K562 (cell line): ENCODE data around the gene CDC27. TPM values are rescaled to one million over a fixed set of nuclear protein-coding genes. Genes with fewer than 3 reads are reported as not detected.
A peak's percentile ranks its signal among the peaks of the same experiment; 100 is the strongest.

Source experiments
- ATF2 ChIP-seq: sonication (generic); formaldehyde crosslinking; IDR thresholded peaks from 2 replicates; pipeline ENCODE4 v1.8.1; 2022; ENCODE audit warnings: missing genetic modification reagents
- ATF3 ChIP-seq, 2 experiments: fragments of 450-650 bp in 1 of 2; sonication (generic) in 1 of 2; formaldehyde crosslinking in 1 of 2; IDR thresholded peaks in 1 of 2; conservative IDR thresholded peaks in 1 of 2; 2 replicates each; pipeline versions ENCODE4 v1.6.1 to v1.8.1; 2016 to 2023; ENCODE audit warnings: mild to moderate bottlenecking in 2 of 2, moderate library complexity in 2 of 2, inconsistent platforms in 1 of 2, missing genetic modification reagents in 1 of 2
- CBX8 ChIP-seq: fragments of 200-600 bp; sonication (generic); IDR thresholded peaks from 2 replicates; pipeline ENCODE4 v1.6.1; 2012; ENCODE audit warnings: borderline replicate concordance, mixed run types, low read depth, mild to moderate bottlenecking, moderate library complexity, mixed read lengths, low read length, control low read depth, inconsistent platforms; ENCODE audit not compliant: poor library complexity, severe bottlenecking; ENCODE audit errors: extremely low read depth
- CTBP1 ChIP-seq: fragments of 450-650 bp; IDR thresholded peaks from 2 replicates; pipeline ENCODE4 v1.6.1; 2016; ENCODE audit warnings: borderline replicate concordance
- EGR1 ChIP-seq: fragments of 450-650 bp; conservative IDR thresholded peaks from 2 replicates; pipeline ENCODE4 v1.6.1; 2017; ENCODE audit warnings: mild to moderate bottlenecking
- ERF ChIP-seq: fragments of 450-650 bp; formaldehyde crosslinking; IDR thresholded peaks from 2 replicates; pipeline ENCODE4 v1.4.0; 2020; ENCODE audit warnings: mild to moderate bottlenecking, mixed read lengths
- ETV1 ChIP-seq: fragments of 450-650 bp; conservative IDR thresholded peaks from 2 replicates; pipeline ENCODE4 v1.6.1; 2016; ENCODE audit warnings: missing genetic modification characterization, control low read depth, low read depth, missing compliant biosample characterization
- ETV5 ChIP-seq: sonication (generic); formaldehyde crosslinking; IDR thresholded peaks from 2 replicates; pipeline ENCODE4 v1.4.0; 2020; ENCODE audit warnings: low read depth, mild to moderate bottlenecking, missing genetic modification reagents
- NUFIP1 ChIP-seq: fragments of 450-650 bp; IDR thresholded peaks from 2 replicates; pipeline ENCODE4 v1.6.1; 2018; ENCODE audit not compliant: partially characterized antibody
- POLR2AphosphoS2 ChIP-seq: IDR thresholded peaks from 2 replicates; pipeline ENCODE4 v1.6.1; 2012; ENCODE audit warnings: low read length, improper control_type of control experiment
- POU5F1 ChIP-seq: fragments of 150-350 bp; IDR thresholded peaks from 2 replicates; pipeline ENCODE4 v1.6.1; 2014; ENCODE audit warnings: borderline replicate concordance, low read length, low read depth, mild to moderate bottlenecking; ENCODE audit not compliant: partially characterized antibody
- RBM25 ChIP-seq: fragments of 200-400 bp; formaldehyde crosslinking; IDR thresholded peaks from 2 replicates; pipeline ENCODE4 v1.6.1; 2018; ENCODE audit warnings: low read length, low read depth, moderate library complexity; ENCODE audit not compliant: severe bottlenecking
- SIRT6 ChIP-seq: IDR thresholded peaks from one replicate; pipeline ENCODE4 v1.6.1; 2012; ENCODE audit warnings: low read depth, mild to moderate bottlenecking, control low read depth, inconsistent platforms, low read length, moderate library complexity
- SRSF7 ChIP-seq: fragments of 200-400 bp; formaldehyde crosslinking; optimal IDR thresholded peaks from 2 replicates; pipeline ENCODE3; 2017; ENCODE audit warnings: mild to moderate bottlenecking, low read depth, low read length
- STAT5B ChIP-seq: fragments of 250-450 bp; sonication (Bioruptor Pico); IDR thresholded peaks from 2 replicates; pipeline ENCODE4 v1.8.0; 2021; ENCODE audit warnings: mild to moderate bottlenecking, inconsistent platforms
- ZC3H8 ChIP-seq: fragments of 450-650 bp; IDR thresholded peaks from 2 replicates; pipeline ENCODE4 v1.6.1; 2017
- ZNF282 ChIP-seq: sonication (generic); formaldehyde crosslinking; IDR thresholded peaks from 2 replicates; pipeline ENCODE4 v1.8.1; 2023; ENCODE audit warnings: missing genetic modification reagents
- polyA plus RNA-seq, 8 experiments: library from polyadenylated mRNA; depleted of rRNA in 4 of 8; stranded (reverse) in 5 of 8; unstranded in 3 of 8; fragments of >200 nt; fragmentation: Nextera tagmentation in 2 of 8; fragmentation: Illumina TruSeq in 1 of 8; extraction: Ambion mirVana in 2 of 8; extraction: Trizol in 1 of 8; gene quantifications; 2 replicates each; pipeline versions ENCODE4 v1.2.1 to v1.2.3, GENCODE V29; 2011 to 2014; ENCODE audit warnings: inconsistent platforms in 1 of 8, missing spikeins in 1 of 8
- total RNA-seq, 7 experiments: library from RNA; depleted of rRNA in 6 of 7; stranded (reverse); fragments of >200 nt in 6 of 7; fragmentation: Illumina TruSeq in 2 of 7; extraction: Trizol in 2 of 7; gene quantifications; 2 replicates each; pipeline versions ENCODE4 v1.2.1 to v1.2.3, GENCODE V29; 2011 to 2021; ENCODE audit warnings: low replicate concordance in 1 of 7
- TF ChIP-seq, protein P1 (sequence below): fragments of 450-650 bp; formaldehyde crosslinking; IDR thresholded peaks from 2 replicates; pipeline ENCODE4 v1.4.0; 2022; ENCODE audit warnings: mild to moderate bottlenecking, moderate library complexity
- TF ChIP-seq, protein P2 (sequence below), 2 experiments: fragments of 450-650 bp in 1 of 2; sonication (generic) in 1 of 2; formaldehyde crosslinking; conservative IDR thresholded peaks; 2 replicates each; pipeline versions ENCODE4 v1.4.0 to v1.8.1; 2020 to 2022; ENCODE audit warnings: mild to moderate bottlenecking in 1 of 2, missing genetic modification reagents in 1 of 2
- TF ChIP-seq, protein P3 (sequence below): fragments of 200-800 bp; sonication (Bioruptor generic); IDR thresholded peaks from 2 replicates; pipeline ENCODE4 v1.6.1; 2017; ENCODE audit warnings: missing genetic modification characterization, missing compliant biosample characterization
- TF ChIP-seq, protein P4 (sequence below): sonication (generic); formaldehyde crosslinking; IDR thresholded peaks from 2 replicates; pipeline ENCODE4 v1.9.0; 2022; ENCODE audit warnings: mild to moderate bottlenecking, missing genetic modification reagents

CDC27 gene
- total and polyA plus RNA-seq, 9 of the 15 experiments (the other 6 are each of a cell fraction or from before 2014, with no cell fraction given), result 28.6 to 155 (median 94.1) TPM

DNA sequence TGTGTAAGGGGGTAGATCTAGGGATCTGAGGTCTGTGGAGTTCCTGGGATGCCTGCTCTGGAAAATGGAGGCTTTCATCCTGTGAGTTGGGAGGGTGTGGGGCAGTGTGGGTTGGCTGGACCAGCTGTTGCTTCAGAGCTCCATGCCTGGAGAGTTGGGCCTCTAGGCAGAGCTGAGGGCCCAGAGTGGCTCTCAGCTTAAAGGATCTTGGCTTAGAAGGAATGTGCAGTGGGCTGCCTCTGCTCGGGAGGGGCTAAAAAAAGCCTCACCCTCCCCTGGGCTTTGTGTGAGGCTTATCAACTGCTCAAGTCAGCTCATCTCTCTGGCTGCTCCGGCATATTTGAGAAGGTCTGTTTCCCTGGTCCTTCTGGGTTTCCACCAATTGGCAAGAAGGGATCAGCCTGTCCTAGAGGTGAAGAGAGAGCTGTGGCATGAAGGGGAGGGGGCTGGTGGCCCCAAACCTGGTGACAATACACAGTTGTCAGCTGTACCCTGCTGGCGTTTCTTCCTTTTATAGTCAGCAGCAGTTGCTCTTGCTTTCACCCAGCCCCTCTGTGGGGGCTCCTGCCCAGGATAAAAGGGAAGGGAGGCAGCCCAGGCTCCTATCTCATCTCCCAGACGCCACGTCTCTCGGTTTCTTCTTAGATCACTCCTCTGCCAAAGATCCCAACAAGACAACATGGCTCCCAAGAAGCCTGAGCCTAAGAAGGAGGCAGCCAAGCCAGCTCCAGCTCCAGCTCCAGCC is 19.8 kb upstream of the CDC27 start, which contains the start of gene MYL4 (continued):
- TF ChIP-seq ATF2 (no peak), RBM25 (no peak), SIRT6 (no peak), POU5F1 (no peak), STAT5B (no peak), ZC3H8 (no peak), CBX8 (no peak), ZNF282 (CRISPR knock-in tag) (no peak), ATF3 (IDR thresholded peaks at IDR 0.05) (no peak), ATF3 (CRISPR knock-in tag; conservative IDR thresholded peaks at IDR 0.05) (no peak), SRSF7 (no peak), ETV1 (tag) (no peak), POLR2AphosphoS2 (no peak), EGR1 (no peak), NUFIP1 (no peak), ETV5 (CRISPR knock-in tag) (no peak), ERF (CRISPR knock-in tag) (no peak), CTBP1 (peak; percentile 55; the same call in 1 of the 2 replicates)
- TF ChIP-seq, protein P1, sequence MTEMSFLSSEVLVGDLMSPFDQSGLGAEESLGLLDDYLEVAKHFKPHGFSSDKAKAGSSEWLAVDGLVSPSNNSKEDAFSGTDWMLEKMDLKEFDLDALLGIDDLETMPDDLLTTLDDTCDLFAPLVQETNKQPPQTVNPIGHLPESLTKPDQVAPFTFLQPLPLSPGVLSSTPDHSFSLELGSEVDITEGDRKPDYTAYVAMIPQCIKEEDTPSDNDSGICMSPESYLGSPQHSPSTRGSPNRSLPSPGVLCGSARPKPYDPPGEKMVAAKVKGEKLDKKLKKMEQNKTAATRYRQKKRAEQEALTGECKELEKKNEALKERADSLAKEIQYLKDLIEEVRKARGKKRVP (CRISPR knock-in tag), result no peak
- TF ChIP-seq, protein P2, sequence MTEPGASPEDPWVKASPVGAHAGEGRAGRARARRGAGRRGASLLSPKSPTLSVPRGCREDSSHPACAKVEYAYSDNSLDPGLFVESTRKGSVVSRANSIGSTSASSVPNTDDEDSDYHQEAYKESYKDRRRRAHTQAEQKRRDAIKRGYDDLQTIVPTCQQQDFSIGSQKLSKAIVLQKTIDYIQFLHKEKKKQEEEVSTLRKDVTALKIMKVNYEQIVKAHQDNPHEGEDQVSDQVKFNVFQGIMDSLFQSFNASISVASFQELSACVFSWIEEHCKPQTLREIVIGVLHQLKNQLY (CRISPR knock-in tag; conservative IDR thresholded peaks at IDR 0.05), result no peak
- TF ChIP-seq, protein P3, sequence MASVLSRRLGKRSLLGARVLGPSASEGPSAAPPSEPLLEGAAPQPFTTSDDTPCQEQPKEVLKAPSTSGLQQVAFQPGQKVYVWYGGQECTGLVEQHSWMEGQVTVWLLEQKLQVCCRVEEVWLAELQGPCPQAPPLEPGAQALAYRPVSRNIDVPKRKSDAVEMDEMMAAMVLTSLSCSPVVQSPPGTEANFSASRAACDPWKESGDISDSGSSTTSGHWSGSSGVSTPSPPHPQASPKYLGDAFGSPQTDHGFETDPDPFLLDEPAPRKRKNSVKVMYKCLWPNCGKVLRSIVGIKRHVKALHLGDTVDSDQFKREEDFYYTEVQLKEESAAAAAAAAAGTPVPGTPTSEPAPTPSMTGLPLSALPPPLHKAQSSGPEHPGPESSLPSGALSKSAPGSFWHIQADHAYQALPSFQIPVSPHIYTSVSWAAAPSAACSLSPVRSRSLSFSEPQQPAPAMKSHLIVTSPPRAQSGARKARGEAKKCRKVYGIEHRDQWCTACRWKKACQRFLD (CRISPR knock-in tag), result 0 out of 2 replicates have a peak, but pooled peaks have one; percentile 82
- TF ChIP-seq, protein P4, sequence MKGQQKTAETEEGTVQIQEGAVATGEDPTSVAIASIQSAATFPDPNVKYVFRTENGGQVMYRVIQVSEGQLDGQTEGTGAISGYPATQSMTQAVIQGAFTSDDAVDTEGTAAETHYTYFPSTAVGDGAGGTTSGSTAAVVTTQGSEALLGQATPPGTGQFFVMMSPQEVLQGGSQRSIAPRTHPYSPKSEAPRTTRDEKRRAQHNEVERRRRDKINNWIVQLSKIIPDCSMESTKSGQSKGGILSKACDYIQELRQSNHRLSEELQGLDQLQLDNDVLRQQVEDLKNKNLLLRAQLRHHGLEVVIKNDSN, result no peak
